Fibroblast of lung (primary cell): Measurements from ENCODE around the gene COLEC12. TPM values are rescaled to one million over a fixed set of nuclear protein-coding genes. Genes with fewer than 3 reads are reported as not detected.

Experiments
- DNase-seq, 2 donors: peaks; one replicate each; pipeline versions ENCODE4 v3.0.0 to v3.0.0-alpha.2; 2010; ENCODE audit warnings: low read depth in 2 of 2
- H2AFZ ChIP-seq: 2 replicates; pipeline ENCODE4 v1.5.1; 2012; ENCODE audit warnings: low read length, control low read depth, inconsistent platforms
- H3K27ac ChIP-seq: 2 replicates; pipeline ENCODE4 v1.5.1; 2011; ENCODE audit warnings: low read length, control low read depth; ENCODE audit not compliant: insufficient read depth
- H3K27me3 ChIP-seq: 2 replicates; pipeline ENCODE4 v1.5.1; 2011; ENCODE audit warnings: mild to moderate bottlenecking, low read length; ENCODE audit not compliant: control insufficient read depth, insufficient read depth
- H3K36me3 ChIP-seq: 2 replicates; pipeline ENCODE4 v1.5.1; 2011; ENCODE audit warnings: low read length; ENCODE audit not compliant: control insufficient read depth, insufficient read depth
- H3K4me1 ChIP-seq: 2 replicates; pipeline ENCODE4 v1.5.1; 2011; ENCODE audit warnings: low read length; ENCODE audit not compliant: control insufficient read depth, insufficient read depth; ENCODE audit errors: extremely low read depth
- H3K4me2 ChIP-seq: 2 replicates; pipeline ENCODE4 v1.5.1; 2011; ENCODE audit warnings: low read length, control low read depth; ENCODE audit not compliant: insufficient read depth; ENCODE audit errors: extremely low read depth
- H3K4me3 ChIP-seq, 4 experiments: fragments of 200-600 bp in 1 of 4; sonication (generic) in 1 of 4; replicated peaks in 1 of 4; 2 replicates each; pipeline ENCODE4 v1.5.1; 2011 to 2016; ENCODE audit warnings: low read length in 4 of 4, low read depth in 3 of 4, mild to moderate bottlenecking in 3 of 4, control low read depth in 2 of 4, inconsistent platforms in 1 of 4, mixed read lengths in 1 of 4; ENCODE audit not compliant: insufficient read depth in 1 of 4; ENCODE audit errors: control extremely low read depth in 1 of 4
- H3K79me2 ChIP-seq: 2 replicates; pipeline ENCODE4 v1.5.1; 2012; ENCODE audit warnings: mild to moderate bottlenecking, low read length, inconsistent platforms; ENCODE audit not compliant: control insufficient read depth, insufficient read depth
- H3K9ac ChIP-seq: 2 replicates; pipeline ENCODE4 v1.5.1; 2011; ENCODE audit warnings: mild to moderate bottlenecking, low read length, control low read depth; ENCODE audit not compliant: insufficient read depth
- H3K9me3 ChIP-seq: 2 replicates; pipeline ENCODE4 v1.5.1; 2012; ENCODE audit warnings: low read depth, low read length; ENCODE audit not compliant: control insufficient read depth, insufficient read depth
- H4K20me1 ChIP-seq: 2 replicates; pipeline ENCODE4 v1.5.1; 2011; ENCODE audit warnings: low read length; ENCODE audit not compliant: control insufficient read depth, insufficient read depth; ENCODE audit errors: extremely low read depth
- EZH2 ChIP-seq: IDR thresholded peaks from 2 replicates; pipeline ENCODE4 v1.5.1; 2012; ENCODE audit warnings: low read length, control low read depth, mild to moderate bottlenecking; ENCODE audit errors: missing control alignments
- polyA plus RNA-seq, 2 donors: library from polyadenylated mRNA; depleted of rRNA in 1 of 2; stranded (reverse) in 1 of 2; unstranded in 1 of 2; fragments of >200 nt; gene quantifications; 2 replicates each; pipeline ENCODE4 v1.2.1, GENCODE V29; 2011 to 2012; ENCODE audit warnings: missing spikeins in 1 of 2
- total RNA-seq: library from RNA; depleted of rRNA; stranded (reverse); fragments of >200 nt; gene quantifications from 2 replicates; pipeline ENCODE4 v1.2.1, GENCODE V29; 2014
- TF ChIP-seq, protein P1 (sequence below), 2 donors: IDR thresholded peaks in 1 of 2; conservative IDR thresholded peaks in 1 of 2; 1 replicate in 1 of 2; 2 replicates in 1 of 2; pipeline ENCODE4 v1.5.1; 2011 to 2012; ENCODE audit warnings: low read length in 2 of 2, control low read depth in 1 of 2, inconsistent platforms in 1 of 2, low read depth in 1 of 2, mild to moderate bottlenecking in 1 of 2

The COLEC12 gene
- total and polyA plus RNA-seq, 2 donors (not counting 1 experiment from before 2014, with no cell fraction given): 20.0 to 24.8 TPM

DNA sequence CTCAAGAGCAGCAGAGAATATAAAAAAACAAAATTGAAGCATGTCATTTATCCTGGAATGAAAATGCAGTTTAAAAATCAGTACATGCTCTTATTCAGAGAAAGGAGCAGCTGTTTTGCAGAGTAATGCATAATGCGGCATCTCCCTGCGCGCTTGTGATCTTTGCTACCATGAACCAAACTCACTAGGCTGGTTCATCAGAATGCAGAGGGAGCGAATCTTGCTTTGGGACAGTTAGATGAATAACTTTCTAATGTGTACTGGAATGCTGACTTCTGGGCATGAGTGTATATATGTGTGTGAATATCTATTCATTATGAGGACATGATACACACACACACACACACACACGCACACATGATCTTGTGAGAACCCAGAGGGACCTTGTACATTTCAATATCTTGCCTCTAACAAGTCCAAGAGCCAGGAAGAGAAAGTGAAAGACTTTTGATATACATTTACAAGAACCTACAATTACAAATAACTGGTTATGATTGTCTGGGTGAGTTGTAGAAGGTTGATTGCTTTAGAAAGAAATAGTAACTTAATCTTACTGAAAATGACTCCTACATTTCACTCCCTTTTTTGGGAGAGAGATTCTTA, 178.5 kb downstream of the COLEC12 start:
- Histone ChIP-seq H2AFZ (no peak overlapping the region), H3K79me2 (no peaks in the 10 kb centered on the region), H3K9ac (no peak overlapping the region), H3K9me3 (no peaks in the 10 kb centered on the region), H3K4me1 (peaks cover 8% of the 10 kb centered on the region), H3K27me3 (peaks cover 7% of the 10 kb centered on the region), H3K27ac (no peak overlapping the region), H4K20me1 (no peaks in the 10 kb centered on the region), H3K36me3 (no peaks in the 10 kb centered on the region), H3K4me2 (no peak overlapping the region), H3K4me3 (no peak overlapping the region)
- peak in 1 of 2 donors; percentile 30 for DNase-seq
- TF ChIP-seq EZH2: no peak
- TF ChIP-seq, protein P1, sequence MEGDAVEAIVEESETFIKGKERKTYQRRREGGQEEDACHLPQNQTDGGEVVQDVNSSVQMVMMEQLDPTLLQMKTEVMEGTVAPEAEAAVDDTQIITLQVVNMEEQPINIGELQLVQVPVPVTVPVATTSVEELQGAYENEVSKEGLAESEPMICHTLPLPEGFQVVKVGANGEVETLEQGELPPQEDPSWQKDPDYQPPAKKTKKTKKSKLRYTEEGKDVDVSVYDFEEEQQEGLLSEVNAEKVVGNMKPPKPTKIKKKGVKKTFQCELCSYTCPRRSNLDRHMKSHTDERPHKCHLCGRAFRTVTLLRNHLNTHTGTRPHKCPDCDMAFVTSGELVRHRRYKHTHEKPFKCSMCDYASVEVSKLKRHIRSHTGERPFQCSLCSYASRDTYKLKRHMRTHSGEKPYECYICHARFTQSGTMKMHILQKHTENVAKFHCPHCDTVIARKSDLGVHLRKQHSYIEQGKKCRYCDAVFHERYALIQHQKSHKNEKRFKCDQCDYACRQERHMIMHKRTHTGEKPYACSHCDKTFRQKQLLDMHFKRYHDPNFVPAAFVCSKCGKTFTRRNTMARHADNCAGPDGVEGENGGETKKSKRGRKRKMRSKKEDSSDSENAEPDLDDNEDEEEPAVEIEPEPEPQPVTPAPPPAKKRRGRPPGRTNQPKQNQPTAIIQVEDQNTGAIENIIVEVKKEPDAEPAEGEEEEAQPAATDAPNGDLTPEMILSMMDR (conservative IDR thresholded peaks at IDR 0.05 in 1 of 2, IDR thresholded peaks at IDR 0.05 in 1 of 2; ENCODE audit: low read depth in 1 of 2, low read length in 2 of 2): no peak

DNA sequence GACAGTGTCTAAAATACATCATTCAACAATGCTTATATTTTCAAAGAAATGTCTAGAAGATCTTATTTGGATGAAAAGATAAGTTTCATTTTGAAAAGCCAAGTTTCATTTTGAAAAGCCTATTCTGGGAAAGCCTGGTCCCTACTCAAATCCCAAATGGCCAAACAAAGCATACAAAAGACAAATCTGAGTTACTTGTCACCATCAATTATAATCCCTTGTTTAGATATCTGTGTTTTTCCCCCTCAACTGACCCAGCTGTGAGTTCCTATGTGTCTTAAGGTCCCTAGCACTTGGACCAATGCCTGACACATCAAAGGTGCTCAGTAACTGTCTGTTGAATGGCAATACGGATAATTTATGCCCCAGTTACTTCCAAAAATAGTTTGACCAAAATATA, 180.3 kb downstream of the COLEC12 start:
- Histone ChIP-seq H3K79me2 (no peaks in the 10 kb centered on the region), H4K20me1 (no peaks in the 10 kb centered on the region), H3K36me3 (no peaks in the 10 kb centered on the region), H3K4me2 (no peak overlapping the region), H2AFZ (no peak overlapping the region), H3K9ac (no peak overlapping the region), H3K27ac (no peak overlapping the region), H3K4me3 (no peak overlapping the region), H3K4me1 (peaks cover 8% of the 10 kb centered on the region), H3K9me3 (no peaks in the 10 kb centered on the region), H3K27me3 (peaks cover 7% of the 10 kb centered on the region)
- no peak for TF ChIP-seq EZH2
- TF ChIP-seq, protein P1 (conservative IDR thresholded peaks at IDR 0.05 in 1 of 2, IDR thresholded peaks at IDR 0.05 in 1 of 2; ENCODE audit: low read depth in 1 of 2, low read length in 2 of 2): no peak
- no peak for DNase-seq

DNA sequence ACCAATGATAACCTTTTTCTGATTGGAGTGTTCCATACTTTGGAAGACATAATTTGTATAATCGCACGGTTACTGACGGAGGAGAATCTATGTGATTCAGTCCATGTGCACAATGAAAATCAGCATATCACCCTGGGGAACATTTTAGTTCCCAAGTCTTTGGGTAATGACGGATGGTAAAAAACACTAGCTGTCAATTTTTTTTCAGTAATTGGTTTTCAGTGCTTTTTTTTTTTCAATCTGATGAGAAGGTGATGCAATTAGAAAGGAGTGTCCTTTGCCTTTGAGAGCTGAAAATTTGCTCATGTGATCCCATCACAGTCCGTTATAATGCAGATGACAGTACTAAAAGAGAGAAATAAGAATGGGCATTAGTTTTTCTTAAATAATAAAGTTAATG, 180.8 kb downstream of the COLEC12 start:
- Histone ChIP-seq H3K27me3 (peaks cover 7% of the 10 kb centered on the region), H2AFZ (no peak overlapping the region), H4K20me1 (no peaks in the 10 kb centered on the region), H3K4me3 (no peak overlapping the region), H3K4me2 (no peak overlapping the region), H3K27ac (no peak overlapping the region), H3K9me3 (no peaks in the 10 kb centered on the region), H3K9ac (no peak overlapping the region), H3K36me3 (no peaks in the 10 kb centered on the region), H3K4me1 (peaks cover 8% of the 10 kb centered on the region), H3K79me2 (no peaks in the 10 kb centered on the region)
- no peak for DNase-seq
- TF ChIP-seq, protein P1 (conservative IDR thresholded peaks at IDR 0.05 in 1 of 2, IDR thresholded peaks at IDR 0.05 in 1 of 2; ENCODE audit: low read depth in 1 of 2, low read length in 2 of 2): no peak
